NCI-H2227 (cell line): ENCODE measurements around the gene HSD11B1.

Experiments
- DNase-seq: peaks from one replicate; lab custom pipeline; 2025; ENCODE audit not compliant: unreplicated experiment; lab: John Stamatoyannopoulos, UW

HSD11B1 gene

GRCh38 chr1:209723756-209724693 lies 19.4 kb downstream of the HSD11B1 start:
- no peak for DNase-seq

- no peak for DNase-seq
Measured at GRCh38 chr1:209727286-209727685, 22.6 kb downstream of the HSD11B1 start.

GRCh38 chr1:209727785-209728184 lies 23.1 kb downstream of the HSD11B1 start:
- DNase-seq, result no peak

- DNase-seq, result no peak
Measured at GRCh38 chr1:209728466-209728865, 23.8 kb downstream of the HSD11B1 start.

- no peak for DNase-seq
Measured at GRCh38 chr1:209729436-209729835, 24.8 kb downstream of the HSD11B1 start.

- DNase-seq, result no peak
Measured at GRCh38 chr1:209732725-209733124, 28.1 kb downstream of the HSD11B1 start.

- DNase-seq, result no peak
Measured at GRCh38 chr1:209733409-209734192, 29.0 kb downstream of the HSD11B1 start.

GRCh38 chr1:209736490-209737117 lies 32.0 kb downstream of the HSD11B1 start:
- DNase-seq, result no peak

- DNase-seq, result no peak
Measured at GRCh38 chr1:209737118-209737505, 32.5 kb downstream of the HSD11B1 start.

- no peak for DNase-seq
Measured at GRCh38 chr1:209738270-209738669, 33.6 kb downstream of the HSD11B1 start.

- DNase-seq, result no peak
Measured at GRCh38 chr1:209741193-209741592, 36.5 kb downstream of the HSD11B1 start.

- no peak for DNase-seq
Measured at GRCh38 chr1:209741889-209742288, 37.2 kb downstream of the HSD11B1 start.

- DNase-seq, result no peak
Measured at GRCh38 chr1:209742409-209743144, 37.9 kb downstream of the HSD11B1 start.

- DNase-seq, result no peak
Measured at GRCh38 chr1:209743145-209743482, 38.5 kb downstream of the HSD11B1 start.

- no peak for DNase-seq
Measured at GRCh38 chr1:209746451-209747165, 42.0 kb downstream of the HSD11B1 start.

- DNase-seq, result no peak
Measured at GRCh38 chr1:209747580-209748262, 43.1 kb downstream of the HSD11B1 start.

- DNase-seq, result no peak
Measured at GRCh38 chr1:209748620-209749019, 44.0 kb downstream of the HSD11B1 start.

- no peak for DNase-seq
Measured at GRCh38 chr1:209749205-209749604, 44.6 kb downstream of the HSD11B1 start.

- DNase-seq, result no peak
Measured at GRCh38 chr1:209749670-209750323, 45.2 kb downstream of the HSD11B1 start.
